GM21786 (cell line): ENCODE data around the gene GARNL3.

Experiments used
- ATAC-seq: cut with Tn5 transposase; IDR thresholded peaks from one replicate; pipeline ENCODE4 v1.9.1; 2021; ENCODE audit not compliant: unreplicated experiment

GARNL3 gene

DNA sequence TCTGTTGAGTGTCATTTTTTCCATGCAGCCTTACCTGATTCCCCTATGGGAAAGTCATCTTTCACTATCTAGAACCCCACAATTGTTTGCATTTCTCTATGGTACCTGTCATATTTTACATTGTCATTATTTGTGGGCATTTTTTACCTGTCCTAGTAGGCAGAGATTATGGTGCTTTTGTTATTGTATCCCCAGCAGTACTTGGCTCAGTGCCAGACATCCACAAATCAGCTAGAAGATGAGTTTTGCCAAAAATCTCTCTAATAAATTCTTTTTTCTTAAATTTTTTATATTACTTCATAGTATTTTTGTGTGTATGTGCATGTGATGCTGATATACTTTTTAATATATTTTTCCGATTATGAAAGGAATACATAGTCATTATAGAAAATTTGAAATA lies 13.2 kb downstream of the GARNL3 start:
- ATAC-seq, result no peak

DNA sequence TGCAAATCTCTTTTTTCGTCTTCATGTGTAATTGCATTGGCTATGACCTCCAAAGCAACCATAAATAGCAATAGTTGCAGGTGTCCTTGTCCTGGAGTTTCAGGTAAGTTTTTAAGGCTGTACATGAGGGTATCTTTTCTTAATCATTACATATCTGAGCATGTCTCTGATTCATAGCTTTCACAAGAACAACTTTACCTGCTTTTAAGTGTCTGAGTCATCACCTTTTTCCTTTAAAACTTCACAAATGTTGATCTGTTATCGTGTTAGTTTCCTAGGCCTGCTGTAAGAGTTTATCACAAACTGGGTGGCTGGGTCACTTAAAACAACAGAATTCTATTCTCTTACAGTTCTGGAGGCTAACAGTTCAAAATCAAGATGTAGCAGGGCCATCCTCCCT lies 13.8 kb downstream of the GARNL3 start:
- no peak for ATAC-seq

DNA sequence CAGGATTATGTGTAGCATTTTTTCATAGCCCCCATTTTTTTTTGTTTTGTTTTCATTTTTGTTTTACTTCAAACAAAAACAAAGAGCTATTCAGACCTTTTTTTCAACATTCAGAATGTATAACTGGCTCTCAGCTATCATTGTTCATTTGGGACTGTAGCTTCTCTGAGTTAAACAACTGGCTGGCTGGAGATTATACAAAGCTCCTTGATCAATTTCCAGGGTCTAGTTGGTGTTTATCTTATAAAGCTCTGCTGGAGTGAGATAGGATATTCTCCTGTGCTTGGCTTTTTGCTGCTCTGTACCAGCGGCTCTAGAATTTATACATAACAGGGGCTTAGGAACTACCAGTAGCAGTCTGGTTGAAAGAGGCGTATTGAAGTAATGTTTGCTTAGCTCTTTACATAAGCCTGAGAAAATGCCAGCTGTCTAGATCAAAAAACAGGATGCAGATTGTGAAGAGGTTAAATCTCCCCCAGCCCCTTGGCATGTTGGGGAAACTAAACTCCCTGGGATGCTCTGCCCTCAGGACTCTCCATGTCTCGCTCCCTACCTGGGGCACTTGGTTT lies 15.2 kb downstream of the GARNL3 start:
- no peak for ATAC-seq

DNA sequence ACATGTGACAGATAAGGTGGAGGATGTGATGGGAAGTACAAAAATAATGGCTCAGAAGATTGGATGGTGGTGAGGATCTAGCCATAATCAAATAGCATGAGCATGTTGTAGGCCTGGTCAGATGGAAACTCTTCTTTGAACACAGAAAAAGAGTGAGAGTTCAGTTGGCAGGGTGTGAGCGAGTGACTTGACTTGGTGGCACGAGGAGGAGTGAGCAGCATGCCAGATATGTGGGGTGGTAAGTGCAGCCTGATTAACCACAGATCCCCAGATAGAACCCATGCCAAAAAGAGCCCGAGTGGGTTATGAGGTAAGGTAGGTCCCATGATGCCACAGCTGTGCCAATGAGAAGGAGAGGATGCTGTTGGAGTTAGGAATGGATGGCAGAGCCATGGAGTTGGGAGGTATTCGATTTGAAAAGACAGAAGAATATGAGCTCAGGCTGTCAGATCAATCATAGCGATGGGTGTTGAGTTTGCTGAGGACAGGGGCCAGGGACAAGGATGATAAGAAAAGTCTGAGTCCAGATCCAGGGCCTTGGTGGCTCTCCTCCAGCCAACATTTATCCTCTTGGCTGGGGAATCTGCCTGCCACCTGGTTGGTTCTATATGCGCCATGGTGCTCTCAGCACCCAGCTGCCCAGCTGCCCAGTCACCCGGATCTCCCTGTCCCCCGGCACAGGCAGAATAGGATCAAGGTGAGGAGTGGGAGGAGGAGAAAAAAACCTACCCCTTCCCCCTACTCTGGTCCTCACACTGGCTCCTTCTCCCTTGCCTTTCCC lies 16.5 kb downstream of the GARNL3 start:
- ATAC-seq, result no peak

DNA sequence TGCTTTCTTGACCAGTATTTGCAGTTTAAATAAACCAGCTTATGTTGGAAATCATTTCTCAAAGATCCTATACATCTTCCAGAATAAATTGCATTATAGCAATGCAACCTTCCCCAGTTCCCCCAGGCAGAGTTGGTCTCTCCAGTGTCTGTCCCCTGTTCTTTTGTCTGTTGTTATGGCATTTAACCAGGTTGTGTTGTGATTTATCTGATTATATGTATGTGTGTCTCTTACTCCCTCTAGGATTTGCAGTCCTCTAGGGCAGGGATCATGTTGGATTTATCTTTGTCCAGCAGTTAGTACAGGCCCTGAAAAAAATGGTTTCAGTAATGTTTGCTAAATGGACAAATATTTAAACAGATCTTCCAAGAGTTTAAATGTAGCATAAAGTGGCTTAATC lies 17.3 kb downstream of the GARNL3 start:
- no peak for ATAC-seq

DNA sequence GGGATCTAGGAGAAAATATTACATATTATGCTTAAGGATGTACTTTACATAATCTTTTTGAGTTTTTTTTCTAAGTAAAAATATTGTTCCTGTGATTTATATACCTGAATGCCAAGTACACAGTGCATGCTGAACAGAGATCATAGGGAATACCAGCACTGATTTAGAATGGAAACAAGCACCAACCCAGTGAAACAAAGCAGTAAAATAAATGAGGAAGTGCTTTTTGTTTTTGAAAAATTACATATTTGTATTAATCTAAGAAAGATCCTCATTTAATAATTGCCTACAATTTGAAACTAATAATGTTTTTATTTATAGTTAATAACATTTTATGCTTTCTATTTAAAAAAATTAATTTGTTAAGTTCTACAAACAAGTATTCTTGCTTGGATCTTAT lies 18.0 kb downstream of the GARNL3 start:
- no peak for ATAC-seq

DNA sequence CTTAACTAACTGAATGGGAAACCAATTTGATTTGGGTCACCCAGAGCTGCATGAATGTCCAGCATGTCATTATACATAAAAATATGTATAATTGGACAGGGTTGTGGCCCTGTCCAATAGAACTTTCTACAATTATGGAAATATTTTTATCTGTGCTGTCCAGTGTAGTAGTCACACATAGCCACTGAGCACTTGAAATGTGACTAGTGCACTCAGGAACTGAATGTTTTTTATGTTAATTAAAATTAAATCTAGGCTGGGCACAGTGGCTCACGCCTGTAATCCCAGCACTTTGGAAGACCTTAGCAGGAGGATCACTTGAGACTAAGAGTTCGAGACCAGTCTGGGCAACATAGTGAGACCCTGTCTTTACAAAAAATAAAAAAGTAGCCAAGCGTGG lies 18.6 kb downstream of the GARNL3 start:
- no peak for ATAC-seq

DNA sequence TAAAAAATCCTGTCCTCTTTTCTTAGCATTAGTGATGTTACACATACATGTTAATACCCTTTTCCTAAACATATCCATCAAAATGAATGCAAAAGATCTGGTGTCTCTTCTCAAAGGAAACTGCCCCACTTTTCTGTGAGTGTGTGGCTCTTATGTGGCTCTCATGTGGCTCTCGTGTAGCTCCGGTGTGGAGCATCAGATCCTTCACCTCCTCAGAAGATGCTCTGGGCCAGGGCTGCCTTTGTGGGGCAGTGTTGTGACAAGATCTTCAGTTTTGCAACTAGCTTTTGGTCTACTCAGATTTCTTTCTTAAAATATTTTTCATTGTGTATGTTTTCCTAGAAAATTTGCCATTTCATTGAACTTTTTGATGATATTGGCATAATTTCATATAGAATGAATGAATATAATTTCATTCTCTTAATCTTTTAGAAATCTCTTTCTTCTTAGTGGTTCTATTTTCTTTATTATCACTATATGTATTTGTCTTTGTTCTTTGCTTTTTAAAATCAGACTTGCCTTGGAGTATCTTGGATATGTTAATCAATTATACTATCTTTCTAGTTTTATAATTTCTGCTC lies 19.4 kb downstream of the GARNL3 start:
- ATAC-seq, result no peak

DNA sequence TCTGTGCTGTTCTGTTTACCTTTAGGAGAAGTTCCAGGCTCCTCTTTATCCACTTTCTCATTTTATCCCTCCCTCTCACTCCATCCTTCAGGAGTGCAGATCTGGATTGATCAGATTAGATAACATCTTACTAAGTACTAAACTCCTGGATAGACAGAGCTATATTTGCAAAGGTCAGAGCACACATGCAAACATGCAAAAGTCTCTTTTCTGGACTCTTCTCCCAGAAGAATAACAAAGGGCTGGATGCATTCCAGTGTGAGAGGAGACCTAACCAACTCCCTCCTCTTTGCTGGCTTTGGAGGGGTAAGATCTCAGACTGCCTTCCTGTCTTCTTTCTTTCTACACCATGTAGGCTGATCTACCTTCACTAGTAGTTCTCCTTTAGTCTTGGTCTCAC lies 21.4 kb downstream of the GARNL3 start:
- ATAC-seq, result no peak

DNA sequence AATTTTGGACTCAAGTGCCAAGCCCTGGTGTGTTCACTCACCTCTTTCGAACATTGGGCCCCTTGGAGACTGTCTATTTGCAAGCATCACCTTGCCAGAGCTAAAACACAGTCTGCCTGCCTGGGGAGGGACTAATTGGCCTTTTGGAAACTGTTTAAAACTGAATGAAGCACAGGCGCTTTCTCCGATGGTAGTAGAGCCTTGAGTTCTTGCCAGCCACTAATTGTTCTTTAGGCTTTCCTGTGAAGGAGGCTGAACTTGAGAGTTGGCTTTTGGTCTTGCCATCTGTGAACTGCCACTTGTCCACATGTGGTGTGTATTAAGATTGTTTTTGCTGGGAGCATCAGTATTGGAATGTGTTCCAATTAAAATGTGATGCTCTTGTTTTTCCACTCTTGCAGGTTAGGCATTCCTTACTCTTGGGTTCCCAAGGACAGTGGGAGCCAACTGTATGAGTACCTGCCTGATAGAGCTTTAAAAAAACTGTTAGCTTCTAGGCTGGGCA lies 26.0 kb downstream of the GARNL3 start:
- no peak for ATAC-seq

DNA sequence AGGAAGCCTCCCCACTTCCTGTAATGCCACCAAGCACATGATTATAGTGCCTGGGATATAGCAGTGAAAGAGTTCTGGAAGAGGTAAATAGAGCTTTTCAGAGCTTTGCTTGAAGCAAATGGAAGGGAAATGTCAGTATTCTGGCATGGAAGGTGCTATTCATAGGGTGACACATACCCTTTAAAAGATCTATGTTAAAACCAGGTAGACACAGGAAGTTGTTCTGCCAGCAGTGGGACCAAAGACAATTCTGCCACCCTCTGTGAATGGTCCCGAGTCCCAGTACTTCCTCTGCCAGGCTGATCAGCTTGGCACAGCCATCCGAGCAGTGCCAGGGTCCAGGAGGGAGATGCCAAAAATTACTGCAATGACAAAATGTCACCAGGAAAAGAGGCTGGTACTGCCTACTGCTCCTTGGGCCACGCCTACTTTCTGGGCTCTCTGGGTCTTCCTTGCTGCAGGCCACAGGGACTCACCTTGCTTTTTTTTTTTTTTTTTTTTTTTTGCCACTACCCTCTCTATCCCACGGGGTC lies 26.7 kb downstream of the GARNL3 start:
- ATAC-seq, result no peak

DNA sequence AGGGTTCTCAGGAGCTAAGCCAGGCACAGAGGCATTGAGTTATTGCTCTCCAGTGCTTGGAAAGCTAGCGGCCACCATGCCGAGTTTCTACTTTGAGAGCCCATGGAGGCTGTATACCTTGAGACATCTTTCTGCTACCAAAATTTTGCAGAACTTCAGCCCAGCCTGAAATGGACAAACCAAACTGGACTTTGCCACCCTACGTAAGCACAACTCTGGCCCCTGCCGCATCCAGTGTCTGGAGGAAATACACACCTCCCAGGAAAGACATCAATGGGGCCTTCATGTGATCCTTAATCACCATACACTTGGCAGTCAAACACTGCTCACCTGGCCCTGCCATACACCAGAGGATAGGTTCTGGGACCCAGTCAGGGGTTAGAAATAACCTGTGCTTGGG lies 27.8 kb downstream of the GARNL3 start:
- ATAC-seq, result no peak

DNA sequence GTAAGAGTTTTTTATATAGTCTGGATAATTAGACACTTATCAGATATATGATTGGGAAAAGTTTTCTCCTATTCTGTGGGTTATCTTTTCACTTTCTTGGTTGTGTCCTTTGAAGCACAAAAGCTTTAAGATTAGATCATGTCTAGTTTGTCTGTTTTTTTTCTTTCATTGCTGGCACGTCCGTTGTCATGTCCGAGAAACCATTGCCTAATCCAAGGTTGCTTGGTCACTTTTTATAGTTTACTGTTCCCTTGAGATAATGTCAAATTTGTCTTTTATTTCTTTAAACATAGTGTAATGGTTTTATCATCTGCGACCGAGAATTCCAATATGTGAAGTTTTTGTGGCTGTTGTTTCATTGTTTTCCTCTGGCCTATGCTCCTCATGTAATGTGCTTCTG lies 28.8 kb downstream of the GARNL3 start:
- no peak for ATAC-seq

DNA sequence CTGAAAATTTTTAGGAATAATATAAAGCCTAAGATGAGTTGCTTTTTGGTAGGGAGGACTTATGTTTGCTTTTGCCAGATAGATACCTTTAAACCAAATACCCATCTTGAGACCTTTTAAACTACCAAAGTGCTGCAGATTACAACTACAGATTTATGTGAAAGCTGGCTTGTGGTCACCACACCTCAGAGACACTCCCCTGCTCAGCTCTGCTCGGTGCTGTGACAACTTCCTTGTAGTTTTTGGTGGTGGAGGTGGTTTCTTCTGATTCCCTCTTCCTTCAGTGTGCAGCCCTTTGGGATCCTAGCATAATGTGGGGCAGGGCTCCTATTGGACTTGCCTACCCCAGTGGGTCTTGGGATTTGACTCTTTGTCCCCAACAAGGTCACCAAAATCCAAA lies 29.2 kb downstream of the GARNL3 start:
- ATAC-seq, result no peak

DNA sequence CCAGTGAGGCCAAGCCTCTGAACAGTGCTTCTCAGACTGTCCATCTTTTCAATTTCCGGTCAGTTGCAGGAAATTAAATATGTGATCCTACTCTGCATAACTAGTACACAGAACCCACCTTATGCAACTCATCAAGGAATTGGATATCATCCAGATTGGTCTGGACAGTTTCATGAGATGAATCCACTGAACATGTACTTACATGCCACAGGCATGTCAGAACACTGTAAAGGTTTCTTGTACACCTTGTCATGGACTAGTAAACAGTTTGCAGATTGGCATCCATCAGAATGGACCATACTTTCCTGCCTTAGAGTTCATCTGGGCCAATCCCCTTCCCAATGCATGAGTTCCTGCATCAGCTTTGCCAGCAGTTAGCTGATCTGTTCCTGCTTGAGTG lies 30.4 kb downstream of the GARNL3 start:
- no peak for ATAC-seq

DNA sequence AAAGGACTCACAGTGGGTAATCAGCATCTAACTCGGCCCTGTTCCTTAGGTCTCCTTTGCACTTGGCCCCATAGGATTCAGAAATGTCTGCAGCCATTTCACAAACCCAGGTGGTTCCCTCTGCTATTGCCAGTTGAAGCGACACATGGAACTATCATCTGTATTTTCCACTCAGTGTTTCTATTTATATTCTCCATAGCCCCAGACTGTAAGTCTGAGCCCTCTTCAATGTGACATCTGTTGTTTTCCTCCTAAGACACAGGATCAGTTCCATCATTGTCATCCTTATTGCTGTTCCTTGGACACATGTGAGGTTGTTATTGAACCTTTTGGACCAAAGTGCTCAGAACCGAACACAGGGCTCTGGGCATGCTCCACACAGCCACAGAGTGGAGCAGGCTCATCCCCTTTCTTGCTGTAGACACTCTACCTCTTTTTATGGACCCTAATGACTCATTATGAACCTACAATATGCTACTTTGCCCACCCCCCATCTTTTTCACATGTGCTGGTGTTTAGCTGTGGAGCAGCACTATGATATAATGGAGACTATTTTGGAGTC lies 36.4 kb downstream of the GARNL3 start:
- no peak for ATAC-seq

DNA sequence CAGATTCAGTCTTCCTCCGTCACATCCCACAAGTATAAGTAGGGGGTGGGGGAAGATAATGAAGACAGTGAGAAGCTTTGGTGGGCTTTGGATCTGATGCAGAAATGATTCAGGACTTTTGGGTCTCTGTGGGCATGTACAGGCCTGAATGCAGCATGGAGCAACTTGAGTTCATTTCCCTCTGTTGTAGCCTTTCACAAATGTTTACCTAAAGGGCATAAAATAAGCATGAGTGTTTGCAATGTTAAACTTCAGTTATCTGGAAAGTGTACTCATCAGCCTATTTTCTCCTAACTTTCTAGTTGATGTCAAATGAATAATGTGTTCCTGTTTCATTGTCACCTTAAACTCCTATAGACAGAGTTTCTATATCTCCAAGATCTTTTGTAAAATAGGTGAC lies 39.3 kb downstream of the GARNL3 start:
- no peak for ATAC-seq

DNA sequence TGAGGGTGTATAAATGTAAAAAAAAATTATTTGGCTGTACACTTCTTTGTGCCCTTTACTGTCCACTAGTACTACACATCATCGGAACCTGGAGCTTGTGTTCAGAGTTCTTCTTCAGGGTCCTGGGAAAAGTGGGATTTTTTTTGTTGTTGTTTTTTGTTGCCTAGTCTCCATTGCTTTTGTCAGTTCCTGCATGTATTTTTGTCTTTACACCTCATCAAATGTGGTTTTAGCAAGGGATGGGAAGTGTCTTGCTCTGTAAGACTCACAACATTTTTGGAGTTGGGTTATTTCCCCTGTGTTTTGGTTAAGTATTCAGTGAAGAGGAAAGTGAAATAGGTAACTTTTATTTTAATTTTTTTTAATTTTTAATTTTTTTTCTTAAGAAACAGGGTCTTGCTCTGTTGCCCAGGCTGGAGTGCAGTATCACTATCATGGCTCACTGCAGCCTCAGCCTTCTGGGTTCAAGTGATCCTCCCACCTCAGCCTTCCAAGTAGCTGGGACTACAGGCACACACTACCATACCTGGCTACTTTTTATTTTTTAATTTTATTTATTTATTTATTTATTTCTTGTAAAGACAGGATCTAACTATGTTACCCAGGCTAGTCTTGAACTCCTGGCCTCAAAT lies 40.7 kb downstream of the GARNL3 start:
- ATAC-seq, result no peak

DNA sequence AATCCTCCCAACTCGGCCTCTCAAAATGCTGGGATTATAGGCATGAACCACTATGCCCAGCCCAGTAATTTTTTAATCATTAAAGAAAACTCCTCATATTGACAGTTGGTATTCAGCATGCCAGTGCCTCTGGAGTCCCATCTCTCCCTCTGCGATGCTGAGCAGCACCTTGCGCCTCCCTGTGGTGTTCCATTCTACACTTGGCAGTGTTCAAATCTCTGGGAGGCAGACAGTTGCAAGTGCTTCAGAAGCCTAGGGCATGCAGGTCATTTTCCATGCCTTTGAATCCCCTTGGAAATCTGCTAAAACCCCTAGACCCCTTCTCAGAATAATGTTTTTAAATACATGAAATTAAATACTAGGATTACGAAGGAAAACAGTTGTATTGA lies 41.3 kb downstream of the GARNL3 start:
- no peak for ATAC-seq

DNA sequence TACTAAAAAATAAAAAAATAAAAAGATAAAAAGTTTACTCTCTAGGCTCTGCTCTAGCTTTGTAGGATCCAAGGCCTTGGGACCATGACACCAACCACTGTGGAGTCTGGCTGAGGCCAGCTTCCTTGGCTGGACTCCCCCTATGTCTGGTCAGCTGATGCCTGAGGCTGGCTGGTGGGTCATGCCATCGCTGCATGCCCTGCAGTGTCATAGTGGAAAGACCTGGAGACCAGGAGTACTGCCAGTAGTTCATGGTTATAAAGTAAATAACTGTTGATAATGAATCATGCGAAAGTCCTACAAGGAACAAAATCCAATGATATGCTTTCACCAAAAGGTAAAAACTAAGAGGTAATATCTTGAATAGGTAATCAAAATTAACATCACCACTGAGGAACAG lies 43.2 kb downstream of the GARNL3 start:
- no peak for ATAC-seq

DNA sequence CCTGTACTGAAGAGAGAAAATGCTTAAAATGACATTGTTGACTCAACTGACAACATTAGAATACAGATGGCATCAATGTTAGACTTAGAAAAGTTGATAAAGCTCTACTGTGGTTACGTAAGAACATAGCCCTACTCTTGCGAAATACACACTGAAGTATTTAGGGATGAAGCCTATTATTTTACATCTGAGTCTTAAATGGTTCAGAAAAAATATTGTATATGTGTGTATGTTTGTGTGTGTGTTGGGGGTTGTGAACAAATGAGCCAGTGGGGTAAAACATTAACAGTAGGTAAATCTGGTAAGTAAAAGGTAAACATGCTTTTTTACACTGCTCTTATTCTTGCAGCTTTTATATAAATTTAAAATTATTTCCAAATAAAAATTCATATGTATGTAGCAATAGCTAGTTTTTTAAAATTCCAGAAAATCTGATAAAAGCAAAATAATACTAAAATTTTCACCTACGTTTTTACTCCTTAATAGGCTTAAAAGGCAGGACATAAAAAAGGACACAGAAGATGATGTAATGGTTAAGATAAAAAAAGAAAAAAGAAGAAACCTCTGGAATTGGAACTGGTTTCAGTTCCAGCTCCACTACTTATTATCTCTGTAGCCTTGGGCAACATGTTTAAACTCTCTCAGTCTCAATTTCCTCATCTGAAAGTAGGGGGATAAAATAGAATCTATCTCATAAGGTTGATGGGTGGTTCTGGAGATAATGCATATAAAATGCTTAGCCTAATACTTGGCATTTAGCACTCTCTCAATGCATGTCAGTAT lies 44.3 kb downstream of the GARNL3 start:
- ATAC-seq, result no peak
